ENCODE measurements around the gene ABCB8. TPM values are rescaled to one million over a fixed set of nuclear protein-coding genes. Genes with fewer than 3 reads are reported as not detected.

ABCB8 gene
- polyA plus RNA-seq, 1 donor (not counting 4 experiments of a cell fraction or from before 2014, with no cell fraction given) = 15.5 TPM

DNA sequence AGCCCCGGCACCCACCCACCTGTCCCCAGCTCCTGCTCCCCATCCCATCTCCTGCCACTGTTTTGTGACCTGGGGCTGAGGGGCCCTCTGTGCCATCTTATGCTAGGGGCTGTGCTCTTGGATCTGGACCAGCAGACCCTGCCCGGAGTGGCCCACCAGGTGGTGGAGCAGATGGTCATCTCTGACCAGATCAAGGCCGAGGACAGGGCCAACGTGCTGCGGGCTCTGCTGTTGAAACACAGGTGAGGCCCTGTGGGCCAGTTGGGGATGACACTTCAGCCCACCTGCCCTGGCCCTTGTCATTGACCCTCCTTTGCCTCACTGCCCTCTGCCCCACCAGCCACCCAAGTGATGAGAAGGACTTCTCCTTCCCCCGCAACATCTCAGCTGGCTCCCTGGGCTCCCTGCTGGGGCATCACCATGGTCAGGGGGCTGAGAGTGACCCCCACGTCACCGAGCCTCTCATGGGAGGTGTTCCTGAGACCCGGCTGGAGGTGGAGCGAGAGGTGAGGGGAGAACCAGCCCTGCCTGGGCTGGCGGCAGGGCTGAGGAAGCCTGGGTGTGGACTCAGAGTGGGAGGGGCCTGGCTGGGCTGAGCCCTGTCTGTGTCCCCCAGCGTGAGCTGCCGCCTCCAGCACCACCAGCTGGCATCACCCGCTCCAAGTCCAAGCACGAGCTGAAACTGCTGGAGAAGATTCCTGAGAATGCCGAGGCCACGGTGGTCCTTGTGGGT lies 41.8 kb downstream of the ABCB8 start:
- TF ChIP-seq, protein P1, sequence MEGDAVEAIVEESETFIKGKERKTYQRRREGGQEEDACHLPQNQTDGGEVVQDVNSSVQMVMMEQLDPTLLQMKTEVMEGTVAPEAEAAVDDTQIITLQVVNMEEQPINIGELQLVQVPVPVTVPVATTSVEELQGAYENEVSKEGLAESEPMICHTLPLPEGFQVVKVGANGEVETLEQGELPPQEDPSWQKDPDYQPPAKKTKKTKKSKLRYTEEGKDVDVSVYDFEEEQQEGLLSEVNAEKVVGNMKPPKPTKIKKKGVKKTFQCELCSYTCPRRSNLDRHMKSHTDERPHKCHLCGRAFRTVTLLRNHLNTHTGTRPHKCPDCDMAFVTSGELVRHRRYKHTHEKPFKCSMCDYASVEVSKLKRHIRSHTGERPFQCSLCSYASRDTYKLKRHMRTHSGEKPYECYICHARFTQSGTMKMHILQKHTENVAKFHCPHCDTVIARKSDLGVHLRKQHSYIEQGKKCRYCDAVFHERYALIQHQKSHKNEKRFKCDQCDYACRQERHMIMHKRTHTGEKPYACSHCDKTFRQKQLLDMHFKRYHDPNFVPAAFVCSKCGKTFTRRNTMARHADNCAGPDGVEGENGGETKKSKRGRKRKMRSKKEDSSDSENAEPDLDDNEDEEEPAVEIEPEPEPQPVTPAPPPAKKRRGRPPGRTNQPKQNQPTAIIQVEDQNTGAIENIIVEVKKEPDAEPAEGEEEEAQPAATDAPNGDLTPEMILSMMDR (optimal IDR thresholded peaks at IDR 0.05 in 1 of 3, IDR thresholded peaks at IDR 0.05 in 1 of 3, conservative IDR thresholded peaks at IDR 0.05 in 1 of 3; ENCODE audit: extremely low read depth in 1 of 3, insufficient read depth in 2 of 3, low read length in 3 of 3) = no peak
- no peak for TF ChIP-seq EZH2 (IDR thresholded peaks at IDR 0.05; ENCODE audit: low read length)
- no peaks in the 10 kb centered on the region for H3K27me3 ChIP-seq (ENCODE audit: control insufficient read depth, extremely low read depth, insufficient read depth, low read length)
- H3K4me3 ChIP-seq (ENCODE audit: control insufficient read depth in 2 of 3, extremely low read depth in 1 of 3, insufficient read depth in 2 of 3, low read depth in 1 of 3, low read length in 3 of 3) = no peak overlapping the region
- H3K4me1 ChIP-seq (ENCODE audit: control insufficient read depth, extremely low read depth, insufficient read depth, low read length) = no peaks in the 10 kb centered on the region
- no peak overlapping the region for H3K9ac ChIP-seq (ENCODE audit: control insufficient read depth, extremely low read depth, insufficient read depth, low read length)
- H3K27ac ChIP-seq (ENCODE audit: control insufficient read depth, insufficient read depth, low read length) = no peak overlapping the region
- dilution Hi-C loops (cut with MboI; ENCODE audit: extremely low pct_ligation_motif_present, low sequenced_read_pairs) = no loop called here
- FAIRE-seq = no peak
- no peak overlapping the region for H3K4me2 ChIP-seq (ENCODE audit: control insufficient read depth, extremely low read depth, insufficient read depth, low read depth, low read length)
- peaks cover 5% of the 10 kb centered on the region for H4K20me1 ChIP-seq (ENCODE audit: control insufficient read depth, extremely low read depth, insufficient read depth, low read length)
- H3K9me1 ChIP-seq (ENCODE audit: control insufficient read depth, extremely low read depth, insufficient read depth, low read length) = no peaks in the 10 kb centered on the region
- H3K36me3 ChIP-seq (ENCODE audit: control insufficient read depth in 2 of 2, extremely low read depth in 1 of 2, insufficient read depth in 2 of 2, low read length in 2 of 2) = peaks cover 34 to 45% of the 10 kb centered on the region in 2 experiments
- no peak overlapping the region for H2AFZ ChIP-seq (ENCODE audit: control insufficient read depth, low read length)
- no peak for DNase-seq (ENCODE audit: low read depth, low spot score)
- peaks cover 4% of the 10 kb centered on the region for H3K79me2 ChIP-seq (ENCODE audit: control insufficient read depth, insufficient read depth, low read length)
- H3K9me3 ChIP-seq (ENCODE audit: control insufficient read depth, low read depth, low read length) = no peaks in the 10 kb centered on the region

DNA sequence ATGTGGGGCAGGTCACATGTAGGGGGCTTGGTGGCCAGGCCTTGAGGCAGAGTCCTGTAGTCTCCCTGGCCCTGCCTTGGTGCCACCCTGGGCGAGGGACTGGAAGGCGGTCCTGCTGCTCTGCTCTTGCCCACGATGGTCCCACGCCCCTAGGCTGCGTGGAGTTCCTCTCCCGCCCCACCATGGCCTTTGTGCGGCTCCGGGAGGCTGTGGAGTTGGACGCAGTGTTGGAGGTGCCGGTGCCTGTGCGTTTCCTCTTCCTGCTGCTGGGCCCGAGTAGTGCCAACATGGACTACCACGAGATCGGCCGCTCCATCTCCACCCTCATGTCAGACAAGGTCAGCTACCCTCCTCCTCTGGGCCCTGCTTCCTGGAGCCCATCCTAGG lies 42.3 kb downstream of the ABCB8 start:
- Histone ChIP-seq H2AFZ (ENCODE audit: control insufficient read depth, low read length) (no peak overlapping the region), H3K79me2 (ENCODE audit: control insufficient read depth, insufficient read depth, low read length) (no peaks in the 10 kb centered on the region), H3K9me3 (ENCODE audit: control insufficient read depth, low read depth, low read length) (no peaks in the 10 kb centered on the region), H3K4me2 (ENCODE audit: control insufficient read depth, extremely low read depth, insufficient read depth, low read depth, low read length) (no peak overlapping the region), H3K27me3 (ENCODE audit: control insufficient read depth, extremely low read depth, insufficient read depth, low read length) (no peaks in the 10 kb centered on the region), H3K27ac (ENCODE audit: control insufficient read depth, insufficient read depth, low read length) (no peak overlapping the region), H3K4me1 (ENCODE audit: control insufficient read depth, extremely low read depth, insufficient read depth, low read length) (no peaks in the 10 kb centered on the region), H4K20me1 (ENCODE audit: control insufficient read depth, extremely low read depth, insufficient read depth, low read length) (peaks cover 5% of the 10 kb centered on the region), H3K36me3 (ENCODE audit: control insufficient read depth in 2 of 2, extremely low read depth in 1 of 2, insufficient read depth in 2 of 2, low read length in 2 of 2) (peaks cover 34 to 46% of the 10 kb centered on the region in 2 experiments), H3K9ac (ENCODE audit: control insufficient read depth, extremely low read depth, insufficient read depth, low read length) (no peak overlapping the region), H3K4me3 (ENCODE audit: control insufficient read depth in 2 of 3, extremely low read depth in 1 of 3, insufficient read depth in 2 of 3, low read depth in 1 of 3, low read length in 3 of 3) (no peak overlapping the region), H3K9me1 (ENCODE audit: control insufficient read depth, extremely low read depth, insufficient read depth, low read length) (no peaks in the 10 kb centered on the region)
- FAIRE-seq = no peak
- DNase-seq (ENCODE audit: low read depth, low spot score) = no peak
- dilution Hi-C loops (cut with MboI; ENCODE audit: extremely low pct_ligation_motif_present, low sequenced_read_pairs) = no loop called here
- TF ChIP-seq, protein P1 (optimal IDR thresholded peaks at IDR 0.05 in 1 of 3, IDR thresholded peaks at IDR 0.05 in 1 of 3, conservative IDR thresholded peaks at IDR 0.05 in 1 of 3; ENCODE audit: extremely low read depth in 1 of 3, insufficient read depth in 2 of 3, low read length in 3 of 3) = no peak
- TF ChIP-seq EZH2 (IDR thresholded peaks at IDR 0.05; ENCODE audit: low read length) = no peak

Measured in keratinocyte (primary cell).